H9 (cell line): Measurements from ENCODE around the gene PAPOLA. TPM values are rescaled to one million over a fixed set of nuclear protein-coding genes. Genes with fewer than 3 reads are reported as not detected.

Experiments
- DNase-seq: peaks from one replicate; pipeline ENCODE4 v3.0.0-alpha.2; 2017
- H2AFZ ChIP-seq: one replicate; pipeline ENCODE4 v1.6.1; 2013; ENCODE audit warnings: mild to moderate bottlenecking, low read length, control low read depth, moderate library complexity
- H2AK5ac ChIP-seq: 2 replicates; pipeline ENCODE4 v1.6.1; 2013; ENCODE audit warnings: low read length, control low read depth, mixed read lengths; ENCODE audit not compliant: insufficient read length
- H2BK120ac ChIP-seq: one replicate; pipeline ENCODE4 v1.6.1; 2013; ENCODE audit warnings: low read depth, mild to moderate bottlenecking, low read length, control low read depth, inconsistent platforms; ENCODE audit not compliant: poor library complexity, severe bottlenecking
- H2BK12ac ChIP-seq: 2 replicates; pipeline ENCODE4 v1.6.1; 2013; ENCODE audit warnings: low read length, control low read depth, mixed read lengths, low read depth; ENCODE audit not compliant: insufficient read length
- H2BK15ac ChIP-seq: 2 replicates; pipeline ENCODE4 v1.6.1; 2013; ENCODE audit warnings: low read depth, low read length, control low read depth
- H2BK20ac ChIP-seq: one replicate; pipeline ENCODE4 v1.6.1; 2013; ENCODE audit warnings: low read depth, mild to moderate bottlenecking, low read length, control low read depth, inconsistent platforms; ENCODE audit not compliant: poor library complexity, severe bottlenecking
- H2BK5ac ChIP-seq: 2 replicates; pipeline ENCODE4 v1.6.1; 2013; ENCODE audit warnings: low read length, control low read depth, mixed read lengths; ENCODE audit not compliant: insufficient read length
- H3K14ac ChIP-seq: 2 replicates; pipeline ENCODE4 v1.6.1; 2013; ENCODE audit warnings: low read length, control low read depth; ENCODE audit not compliant: insufficient read depth
- H3K18ac ChIP-seq: 2 replicates; pipeline ENCODE4 v1.6.1; 2013; ENCODE audit warnings: low read depth, mild to moderate bottlenecking, mixed read lengths, low read length, control low read depth; ENCODE audit not compliant: insufficient read length
- H3K23ac ChIP-seq: 2 replicates; pipeline ENCODE4 v1.6.1; 2013; ENCODE audit warnings: low read length, control low read depth, mixed read lengths, low read depth; ENCODE audit not compliant: insufficient read length
- H3K23me2 ChIP-seq: 2 replicates; pipeline ENCODE4 v1.6.1; 2013; ENCODE audit warnings: low read depth, mild to moderate bottlenecking, mixed read lengths, low read length, control low read depth; ENCODE audit not compliant: insufficient read length, poor library complexity, severe bottlenecking
- H3K27ac ChIP-seq: 2 replicates; pipeline ENCODE4 v1.5.1; 2013; ENCODE audit warnings: low read length, control low read depth, mixed read lengths, low read depth; ENCODE audit not compliant: insufficient read length
- H3K27me3 ChIP-seq: 2 replicates; pipeline ENCODE4 v1.6.1; 2013; ENCODE audit warnings: low read length, control low read depth, inconsistent platforms; ENCODE audit not compliant: insufficient read depth
- H3K4ac ChIP-seq: 2 replicates; pipeline ENCODE4 v1.6.1; 2013; ENCODE audit warnings: low read depth, mild to moderate bottlenecking, control low read depth, inconsistent platforms, low read length, moderate library complexity
- H3K4me1 ChIP-seq: 2 replicates; pipeline ENCODE4 v1.6.1; 2013; ENCODE audit warnings: low read length, control low read depth, inconsistent platforms; ENCODE audit not compliant: insufficient read depth
- H3K4me2 ChIP-seq: 2 replicates; pipeline ENCODE4 v1.6.1; 2013; ENCODE audit warnings: low read length, control low read depth, mixed read lengths; ENCODE audit not compliant: insufficient read length, insufficient read depth
- H3K56ac ChIP-seq: 2 replicates; pipeline ENCODE4 v1.6.1; 2013; ENCODE audit warnings: low read depth, mild to moderate bottlenecking, mixed read lengths, low read length, control low read depth; ENCODE audit not compliant: insufficient read length
- H3K79me1 ChIP-seq: 2 replicates; pipeline ENCODE4 v1.6.1; 2013; ENCODE audit warnings: low read depth, mild to moderate bottlenecking, moderate library complexity, low read length, control low read depth, inconsistent platforms; ENCODE audit not compliant: insufficient read depth, poor library complexity, severe bottlenecking
- H3K79me2 ChIP-seq: 2 replicates; pipeline ENCODE4 v1.6.1; 2013; ENCODE audit warnings: low read length, control low read depth, inconsistent platforms; ENCODE audit not compliant: insufficient read depth
- H3K9ac ChIP-seq: 2 replicates; pipeline ENCODE4 v1.6.1; 2013; ENCODE audit warnings: low read length, control low read depth, mixed read lengths; ENCODE audit not compliant: insufficient read length; ENCODE audit errors: extremely low read depth
- H3K9me3 ChIP-seq: one replicate; pipeline ENCODE4 v1.6.1; 2013; ENCODE audit warnings: low read depth, low read length, inconsistent platforms; ENCODE audit not compliant: control insufficient read depth
- H3T11ph ChIP-seq: one replicate; pipeline ENCODE4 v1.6.1; 2013; ENCODE audit warnings: mild to moderate bottlenecking, low read length, control low read depth, inconsistent platforms
- H4K20me1 ChIP-seq: one replicate; pipeline ENCODE4 v1.6.1; 2013; ENCODE audit not compliant: control insufficient read depth, insufficient read length, insufficient read depth
- H4K5ac ChIP-seq: 2 replicates; pipeline ENCODE4 v1.6.1; 2013; ENCODE audit warnings: low read depth, mild to moderate bottlenecking, mixed read lengths, low read length, control low read depth; ENCODE audit not compliant: insufficient read length
- H4K8ac ChIP-seq: replicated peaks from 2 replicates; pipeline ENCODE4 v1.6.1; 2013; ENCODE audit warnings: low read length, control low read depth, mixed read lengths, low read depth; ENCODE audit not compliant: insufficient read length
- H4K91ac ChIP-seq: 2 replicates; pipeline ENCODE4 v1.6.1; 2013; ENCODE audit warnings: low read depth, mild to moderate bottlenecking, moderate library complexity, mixed read lengths, low read length, control low read depth; ENCODE audit not compliant: insufficient read length
- H3K27ac Mint-ChIP-seq, 3 experiments: 2 replicates in 2 of 3; 3 replicates in 1 of 3; pipeline ENCODE4 v1.8.0; 2020 to 2021; ENCODE audit warnings: mixed read lengths in 3 of 3, mild to moderate bottlenecking in 1 of 3, moderate library complexity in 1 of 3
- H3K27me3 Mint-ChIP-seq: 2 replicates; pipeline ENCODE4 v1.8.0; 2021; ENCODE audit warnings: low read depth, mild to moderate bottlenecking, moderate library complexity, mixed read lengths
- H3K36me3 Mint-ChIP-seq, 3 experiments: 2 replicates in 2 of 3; 3 replicates in 1 of 3; pipeline ENCODE4 v1.8.0; 2020 to 2021; ENCODE audit warnings: low read depth in 3 of 3, mixed read lengths in 3 of 3; ENCODE audit not compliant: insufficient read depth in 1 of 3
- H3K4me1 Mint-ChIP-seq, 2 experiments: 2 replicates each; pipeline ENCODE4 v1.8.0; 2020; ENCODE audit warnings: mixed read lengths in 2 of 2
- H3K4me3 Mint-ChIP-seq, 2 experiments: 2 replicates in 1 of 2; 3 replicates in 1 of 2; pipeline ENCODE4 v1.8.0; 2020 to 2021; ENCODE audit warnings: mild to moderate bottlenecking in 2 of 2, mixed read lengths in 2 of 2, moderate library complexity in 1 of 2
- H3K9me3 Mint-ChIP-seq, 2 experiments: 2 replicates in 1 of 2; 3 replicates in 1 of 2; pipeline ENCODE4 v1.8.0; 2020; ENCODE audit warnings: mild to moderate bottlenecking in 2 of 2, mixed read lengths in 2 of 2, moderate library complexity in 1 of 2
- WGBS: extraction: QIAGEN DNeasy Blood & Tissue Kit; methylation state at CpG from one replicate; pipeline ENCODE4 v1.1.7; 2013; ENCODE audit warnings: missing lambda C conversion rate, low lambda C conversion rate, mixed read lengths; ENCODE audit not compliant: insufficient read length; ENCODE audit errors: extremely low coverage; 5-methylcytosine and 5-hydroxymethylcytosine counted together
- total RNA-seq: library from RNA; stranded (reverse); gene quantifications from 2 replicates; pipeline ENCODE4 v1.2.1, GENCODE V29; 2021
- TF ChIP-seq, protein P1 (sequence below): fragments of 200-600 bp; sonication (generic); conservative IDR thresholded peaks from 3 replicates; pipeline ENCODE4 v1.8.0; 2021; ENCODE audit warnings: antibody characterized with exemption, mild to moderate bottlenecking

Gene PAPOLA
- total RNA-seq, 1 experiment from 2014 or later: 188 TPM

DNA sequence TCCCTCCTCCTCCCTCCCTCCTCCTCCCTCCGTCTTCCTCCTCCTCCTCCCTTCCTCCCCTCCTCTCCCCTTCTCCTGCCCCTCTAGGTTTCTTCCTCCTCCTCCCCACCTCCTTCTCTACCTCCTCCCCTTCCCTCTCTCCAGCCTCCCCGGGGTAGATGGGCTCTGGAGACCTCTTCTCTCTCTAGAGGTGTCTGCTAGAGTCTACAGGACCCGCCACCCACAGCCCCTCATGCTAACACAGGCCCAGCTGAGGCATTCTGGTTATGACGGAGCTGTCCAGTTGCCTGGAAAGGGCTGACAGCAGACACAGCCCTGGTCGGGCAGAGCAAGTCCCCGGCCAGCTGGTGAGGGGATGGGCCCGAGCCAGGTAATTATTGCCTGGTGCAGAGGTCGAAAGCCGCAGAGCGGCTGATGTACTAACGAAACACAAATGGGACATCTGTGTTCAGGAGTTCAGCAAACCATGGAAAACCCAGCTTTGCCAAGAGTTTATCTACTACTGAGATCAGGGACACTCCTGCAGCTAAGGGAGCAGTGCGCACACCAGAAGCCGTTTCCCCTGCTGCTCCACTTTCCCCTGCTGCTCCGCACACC, 96.2 kb downstream of the PAPOLA start:
- Mint-ChIP-seq H3K4me1 (no peaks in the 10 kb centered on the region), H3K27me3 (peaks cover 9% of the 10 kb centered on the region), H3K27ac (no peak overlapping the region), H3K36me3 (peaks cover 0 to 2% (median 0%) of the 10 kb centered on the region in 3 experiments; a peak in 1 of 7 replicates), H3K9me3 (no peaks in the 10 kb centered on the region; a peak in 1 of 5 replicates), H3K4me3 (no peak overlapping the region)
- H2AFZ ChIP-seq: no peak overlapping the region
- DNase-seq: no peak
- no peak overlapping the region for H2AK5ac ChIP-seq
- no peak overlapping the region for H3K4me2 ChIP-seq
- H3K9me3 ChIP-seq: no peaks in the 10 kb centered on the region
- H3K27ac ChIP-seq: no peak overlapping the region
- H3K4me1 ChIP-seq: no peaks in the 10 kb centered on the region
- no peak overlapping the region for H4K5ac ChIP-seq
- H2BK5ac ChIP-seq: no peak overlapping the region
- TF ChIP-seq, protein P1, sequence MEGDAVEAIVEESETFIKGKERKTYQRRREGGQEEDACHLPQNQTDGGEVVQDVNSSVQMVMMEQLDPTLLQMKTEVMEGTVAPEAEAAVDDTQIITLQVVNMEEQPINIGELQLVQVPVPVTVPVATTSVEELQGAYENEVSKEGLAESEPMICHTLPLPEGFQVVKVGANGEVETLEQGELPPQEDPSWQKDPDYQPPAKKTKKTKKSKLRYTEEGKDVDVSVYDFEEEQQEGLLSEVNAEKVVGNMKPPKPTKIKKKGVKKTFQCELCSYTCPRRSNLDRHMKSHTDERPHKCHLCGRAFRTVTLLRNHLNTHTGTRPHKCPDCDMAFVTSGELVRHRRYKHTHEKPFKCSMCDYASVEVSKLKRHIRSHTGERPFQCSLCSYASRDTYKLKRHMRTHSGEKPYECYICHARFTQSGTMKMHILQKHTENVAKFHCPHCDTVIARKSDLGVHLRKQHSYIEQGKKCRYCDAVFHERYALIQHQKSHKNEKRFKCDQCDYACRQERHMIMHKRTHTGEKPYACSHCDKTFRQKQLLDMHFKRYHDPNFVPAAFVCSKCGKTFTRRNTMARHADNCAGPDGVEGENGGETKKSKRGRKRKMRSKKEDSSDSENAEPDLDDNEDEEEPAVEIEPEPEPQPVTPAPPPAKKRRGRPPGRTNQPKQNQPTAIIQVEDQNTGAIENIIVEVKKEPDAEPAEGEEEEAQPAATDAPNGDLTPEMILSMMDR: no peak
- H2BK15ac ChIP-seq: no peak overlapping the region
- no peaks in the 10 kb centered on the region for H3K27me3 ChIP-seq
- H2BK20ac ChIP-seq: no peak overlapping the region
- H3K9ac ChIP-seq: no peak overlapping the region
- no peaks in the 10 kb centered on the region for H3K23me2 ChIP-seq
- no peak overlapping the region for H3K56ac ChIP-seq
- no peak overlapping the region for H3K18ac ChIP-seq
- no peak overlapping the region for H3K14ac ChIP-seq
- WGBS: no CpG with 5 or more reads among the region's 14 CpGs
- H2BK120ac ChIP-seq: no peak overlapping the region
- no peak overlapping the region for H3K23ac ChIP-seq
- H4K91ac ChIP-seq: no peak overlapping the region
- H4K8ac ChIP-seq: no peak overlapping the region
- H2BK12ac ChIP-seq: no peak overlapping the region
- H4K20me1 ChIP-seq: no peaks in the 10 kb centered on the region
- H3K79me1 ChIP-seq: no peaks in the 10 kb centered on the region
- no peak overlapping the region for H3T11ph ChIP-seq
- H3K4ac ChIP-seq: no peak overlapping the region
- no peaks in the 10 kb centered on the region for H3K79me2 ChIP-seq
